HL-60 (cell line): ENCODE data around the gene INKA2.

Experiments used
- TF ChIP-seq, protein P1 (sequence below): IDR thresholded peaks from 2 replicates; pipeline ENCODE4 v1.6.1; 2012; ENCODE audit warnings: low read depth; ENCODE audit not compliant: insufficient replicate concordance
- TF ChIP-seq, protein P2 (sequence below): IDR thresholded peaks from one replicate; pipeline ENCODE4 v1.5.1; 2011; ENCODE audit warnings: low read length, control low read depth, inconsistent platforms; ENCODE audit not compliant: insufficient read depth

DNA sequence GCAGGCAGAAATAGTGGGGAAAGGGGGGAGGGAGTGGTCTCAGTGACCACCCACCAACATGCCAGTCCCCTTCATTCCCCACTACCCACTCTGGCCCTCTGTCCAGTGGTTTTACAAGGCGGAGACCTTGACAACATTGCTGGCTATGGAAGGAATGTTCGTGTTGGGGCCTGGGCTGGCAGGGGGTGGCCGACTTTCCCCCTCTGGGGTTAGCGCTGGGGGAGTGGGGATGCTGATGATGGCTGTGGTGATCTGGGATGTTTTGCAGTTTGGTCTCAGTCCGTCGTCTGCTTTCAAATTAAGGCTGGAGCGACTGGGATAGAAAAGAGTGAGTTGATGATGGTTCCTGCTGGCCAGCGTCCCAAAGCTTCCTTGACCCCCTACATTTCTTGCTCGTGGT lies 36.8 kb upstream of the INKA2 start:
- TF ChIP-seq, protein P1, sequence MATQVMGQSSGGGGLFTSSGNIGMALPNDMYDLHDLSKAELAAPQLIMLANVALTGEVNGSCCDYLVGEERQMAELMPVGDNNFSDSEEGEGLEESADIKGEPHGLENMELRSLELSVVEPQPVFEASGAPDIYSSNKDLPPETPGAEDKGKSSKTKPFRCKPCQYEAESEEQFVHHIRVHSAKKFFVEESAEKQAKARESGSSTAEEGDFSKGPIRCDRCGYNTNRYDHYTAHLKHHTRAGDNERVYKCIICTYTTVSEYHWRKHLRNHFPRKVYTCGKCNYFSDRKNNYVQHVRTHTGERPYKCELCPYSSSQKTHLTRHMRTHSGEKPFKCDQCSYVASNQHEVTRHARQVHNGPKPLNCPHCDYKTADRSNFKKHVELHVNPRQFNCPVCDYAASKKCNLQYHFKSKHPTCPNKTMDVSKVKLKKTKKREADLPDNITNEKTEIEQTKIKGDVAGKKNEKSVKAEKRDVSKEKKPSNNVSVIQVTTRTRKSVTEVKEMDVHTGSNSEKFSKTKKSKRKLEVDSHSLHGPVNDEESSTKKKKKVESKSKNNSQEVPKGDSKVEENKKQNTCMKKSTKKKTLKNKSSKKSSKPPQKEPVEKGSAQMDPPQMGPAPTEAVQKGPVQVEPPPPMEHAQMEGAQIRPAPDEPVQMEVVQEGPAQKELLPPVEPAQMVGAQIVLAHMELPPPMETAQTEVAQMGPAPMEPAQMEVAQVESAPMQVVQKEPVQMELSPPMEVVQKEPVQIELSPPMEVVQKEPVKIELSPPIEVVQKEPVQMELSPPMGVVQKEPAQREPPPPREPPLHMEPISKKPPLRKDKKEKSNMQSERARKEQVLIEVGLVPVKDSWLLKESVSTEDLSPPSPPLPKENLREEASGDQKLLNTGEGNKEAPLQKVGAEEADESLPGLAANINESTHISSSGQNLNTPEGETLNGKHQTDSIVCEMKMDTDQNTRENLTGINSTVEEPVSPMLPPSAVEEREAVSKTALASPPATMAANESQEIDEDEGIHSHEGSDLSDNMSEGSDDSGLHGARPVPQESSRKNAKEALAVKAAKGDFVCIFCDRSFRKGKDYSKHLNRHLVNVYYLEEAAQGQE, result no peak
- TF ChIP-seq, protein P2, sequence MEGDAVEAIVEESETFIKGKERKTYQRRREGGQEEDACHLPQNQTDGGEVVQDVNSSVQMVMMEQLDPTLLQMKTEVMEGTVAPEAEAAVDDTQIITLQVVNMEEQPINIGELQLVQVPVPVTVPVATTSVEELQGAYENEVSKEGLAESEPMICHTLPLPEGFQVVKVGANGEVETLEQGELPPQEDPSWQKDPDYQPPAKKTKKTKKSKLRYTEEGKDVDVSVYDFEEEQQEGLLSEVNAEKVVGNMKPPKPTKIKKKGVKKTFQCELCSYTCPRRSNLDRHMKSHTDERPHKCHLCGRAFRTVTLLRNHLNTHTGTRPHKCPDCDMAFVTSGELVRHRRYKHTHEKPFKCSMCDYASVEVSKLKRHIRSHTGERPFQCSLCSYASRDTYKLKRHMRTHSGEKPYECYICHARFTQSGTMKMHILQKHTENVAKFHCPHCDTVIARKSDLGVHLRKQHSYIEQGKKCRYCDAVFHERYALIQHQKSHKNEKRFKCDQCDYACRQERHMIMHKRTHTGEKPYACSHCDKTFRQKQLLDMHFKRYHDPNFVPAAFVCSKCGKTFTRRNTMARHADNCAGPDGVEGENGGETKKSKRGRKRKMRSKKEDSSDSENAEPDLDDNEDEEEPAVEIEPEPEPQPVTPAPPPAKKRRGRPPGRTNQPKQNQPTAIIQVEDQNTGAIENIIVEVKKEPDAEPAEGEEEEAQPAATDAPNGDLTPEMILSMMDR, result no peak
